HG02870 (cell line): ENCODE results near the gene FANCF.

Experiments
- ATAC-seq: cut with Tn5 transposase; IDR thresholded peaks from one replicate; pipeline ENCODE4 v1.9.1; 2021; ENCODE audit warnings: mild to moderate bottlenecking, moderate library complexity; ENCODE audit not compliant: unreplicated experiment

The FANCF gene

DNA sequence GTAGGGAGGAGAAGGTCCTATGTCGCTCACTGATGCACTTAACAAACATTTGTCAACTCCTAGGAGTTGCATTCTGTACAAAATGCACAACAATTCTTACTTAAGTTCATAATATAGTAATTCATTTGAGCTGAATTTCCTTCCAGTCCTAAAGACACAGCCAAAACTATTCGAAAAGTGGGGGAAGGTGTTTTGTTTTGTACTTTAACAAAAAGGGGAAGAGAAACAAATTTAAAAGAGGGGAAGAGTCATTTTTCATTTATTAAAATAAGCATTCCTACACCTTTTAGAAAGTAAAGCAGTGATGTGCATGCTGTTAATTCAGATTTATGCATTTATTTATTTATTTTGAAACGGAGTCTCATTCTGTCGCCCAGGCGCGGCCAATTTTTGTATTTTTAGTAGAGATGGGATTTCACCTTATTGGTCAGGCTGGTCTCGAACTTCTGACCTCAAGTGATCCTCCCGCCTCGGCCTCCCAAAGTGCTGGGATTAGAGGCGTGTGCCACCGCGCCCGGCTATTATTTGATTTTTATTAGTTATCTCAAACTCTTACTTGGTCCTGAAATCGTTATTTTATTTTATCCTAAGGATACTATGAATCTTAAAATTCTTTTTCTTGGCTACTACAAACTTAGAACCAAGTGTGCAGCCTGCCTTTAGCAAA lies 1.1 kb upstream of the FANCF start:
- ATAC-seq: no peak

DNA sequence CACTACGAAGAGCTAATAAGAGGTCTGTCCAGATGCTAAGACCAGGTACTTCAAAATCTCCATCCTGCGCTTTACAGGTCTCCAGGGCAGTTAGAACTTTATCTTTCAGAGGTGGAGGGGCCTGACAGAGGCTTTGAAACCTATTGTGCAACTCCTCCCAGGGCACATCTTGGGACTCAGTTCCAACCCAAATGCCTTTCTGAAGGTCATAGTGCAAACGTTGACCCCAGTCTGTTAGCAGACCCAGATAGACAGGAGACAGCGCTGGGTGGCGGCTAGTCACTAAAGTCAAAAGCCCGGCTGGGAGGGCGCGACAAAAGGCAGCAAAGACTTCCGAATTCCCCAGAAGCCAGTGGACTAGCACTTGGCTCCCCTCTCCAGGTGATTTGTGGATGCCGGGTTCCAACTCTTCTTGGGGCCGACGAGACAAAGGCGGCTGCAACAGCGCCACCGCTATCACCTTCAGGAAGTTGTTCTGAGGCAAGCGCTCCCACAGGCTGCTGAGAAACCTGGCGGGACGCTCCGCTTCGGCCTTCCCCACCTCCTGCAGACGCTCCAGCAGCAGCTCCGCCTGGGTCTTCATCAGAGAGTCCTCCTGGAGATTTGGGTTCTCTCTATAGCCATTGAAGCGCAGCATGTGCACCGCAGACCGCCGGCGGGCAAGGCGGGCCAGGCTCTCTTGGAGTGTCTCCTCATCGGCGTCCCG lies 728 bp downstream of the FANCF start:
- ATAC-seq: peak; percentile 49

DNA sequence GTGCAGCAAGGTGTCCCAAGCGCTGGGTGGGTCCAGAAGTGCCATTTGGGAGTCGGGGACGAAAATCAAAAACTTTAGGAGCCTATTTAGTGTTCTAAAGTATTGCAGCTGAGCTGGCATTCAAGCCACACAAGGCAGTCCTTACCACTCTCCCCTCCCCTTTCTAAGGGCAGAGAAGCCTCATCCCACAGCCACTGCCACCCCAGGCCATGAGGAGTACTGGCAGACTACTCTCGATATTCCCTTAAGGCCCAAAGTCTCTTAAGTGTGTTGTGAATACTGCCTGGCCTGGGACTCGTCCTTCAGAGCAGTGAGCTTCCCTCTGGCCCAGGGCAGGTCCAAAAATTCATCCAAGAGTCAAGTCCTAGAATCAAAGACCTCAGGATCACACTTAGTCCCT lies 7.8 kb downstream of the FANCF start:
- ATAC-seq: no peak

DNA sequence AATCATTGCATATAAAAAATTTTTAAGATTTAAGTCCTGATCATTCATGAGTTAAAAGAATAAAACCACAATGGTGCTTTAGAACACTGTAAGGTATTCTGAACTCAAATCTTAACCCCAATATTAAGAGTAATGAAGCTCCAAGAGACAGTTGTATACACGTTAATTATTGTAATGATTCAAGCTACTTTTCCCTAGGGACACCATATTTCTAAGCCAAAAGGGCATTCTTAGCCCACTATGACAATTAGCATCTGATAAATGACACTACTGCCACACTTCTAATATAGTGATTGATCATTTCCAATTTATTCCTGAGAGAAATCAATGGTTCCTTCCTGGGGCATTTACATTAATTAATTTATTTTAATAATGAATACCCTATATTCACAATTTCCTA lies 21.7 kb downstream of the FANCF start:
- ATAC-seq: no peak

DNA sequence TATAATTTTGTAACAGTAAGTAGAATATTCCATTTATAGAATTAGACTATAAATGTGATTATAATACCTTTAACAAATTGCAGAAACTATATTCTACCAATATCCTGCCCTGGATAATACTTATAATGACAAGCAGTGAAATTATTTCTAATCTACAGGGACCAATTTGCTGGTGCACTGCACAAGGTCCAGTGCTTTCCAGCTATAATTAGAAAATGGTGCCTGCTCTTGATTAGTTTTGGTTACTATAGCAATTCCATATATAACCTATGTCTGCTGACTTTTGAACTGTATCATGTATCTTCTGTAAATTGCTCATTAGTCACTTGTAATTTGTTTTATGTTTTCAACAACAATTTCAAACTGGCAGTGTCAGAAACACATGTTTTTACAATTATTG lies 23.1 kb downstream of the FANCF start:
- no peak for ATAC-seq

DNA sequence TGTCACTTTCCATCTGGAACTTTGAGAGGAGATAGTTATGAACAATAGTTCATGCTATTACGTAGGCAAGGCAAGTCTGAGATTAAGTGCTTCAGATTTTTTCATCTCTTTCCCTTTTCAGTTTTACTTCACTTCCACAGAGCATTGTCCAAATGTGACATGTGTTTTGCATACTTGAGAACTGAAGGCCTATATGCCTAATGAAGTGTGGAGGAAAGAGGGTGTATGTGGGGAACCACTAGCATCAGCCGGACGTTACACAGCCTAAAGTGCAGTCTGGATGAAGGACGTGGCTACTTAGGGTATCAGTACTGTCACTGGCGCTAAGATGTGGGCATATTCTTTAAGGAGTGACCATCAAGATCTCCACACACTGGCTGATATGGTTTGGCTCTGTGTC lies 26.2 kb downstream of the FANCF start:
- no peak for ATAC-seq

DNA sequence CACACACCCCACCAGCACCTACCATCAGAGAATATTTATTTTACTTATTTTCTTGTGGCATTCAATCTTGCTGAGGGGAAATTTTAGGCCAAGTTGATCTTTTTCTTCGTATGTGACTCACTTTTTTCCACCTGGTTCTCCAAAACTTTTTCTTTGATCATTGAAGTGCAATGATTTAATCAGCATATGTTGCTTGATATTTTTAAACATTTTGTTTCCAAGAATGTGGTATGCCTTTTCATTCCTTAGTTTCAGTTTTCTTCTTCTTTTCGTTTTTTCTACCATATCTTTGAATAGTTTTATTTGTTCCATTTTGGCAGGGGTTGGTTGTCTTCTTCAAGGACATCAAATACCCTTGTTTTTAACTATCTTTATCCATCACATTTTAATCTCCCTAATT lies 28.6 kb downstream of the FANCF start:
- no peak for ATAC-seq

DNA sequence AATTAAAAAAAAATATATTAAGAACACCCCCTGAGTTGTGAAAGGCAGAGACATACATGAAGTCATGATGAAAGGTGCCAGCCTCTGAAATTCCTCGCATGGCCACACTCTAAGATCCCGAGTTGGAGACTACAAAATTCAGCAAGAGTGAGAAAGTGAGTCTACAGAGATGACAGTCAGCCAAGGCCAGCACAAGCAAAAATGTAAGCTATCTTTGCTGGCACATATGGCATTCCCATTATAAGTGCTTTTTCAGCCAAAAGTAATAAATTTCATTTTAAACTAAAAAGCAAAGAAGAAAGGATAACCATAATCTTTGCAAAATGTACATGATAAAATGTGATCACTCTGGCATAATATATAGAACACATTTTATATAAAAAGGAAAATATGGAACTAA lies 40.6 kb downstream of the FANCF start:
- no peak for ATAC-seq

DNA sequence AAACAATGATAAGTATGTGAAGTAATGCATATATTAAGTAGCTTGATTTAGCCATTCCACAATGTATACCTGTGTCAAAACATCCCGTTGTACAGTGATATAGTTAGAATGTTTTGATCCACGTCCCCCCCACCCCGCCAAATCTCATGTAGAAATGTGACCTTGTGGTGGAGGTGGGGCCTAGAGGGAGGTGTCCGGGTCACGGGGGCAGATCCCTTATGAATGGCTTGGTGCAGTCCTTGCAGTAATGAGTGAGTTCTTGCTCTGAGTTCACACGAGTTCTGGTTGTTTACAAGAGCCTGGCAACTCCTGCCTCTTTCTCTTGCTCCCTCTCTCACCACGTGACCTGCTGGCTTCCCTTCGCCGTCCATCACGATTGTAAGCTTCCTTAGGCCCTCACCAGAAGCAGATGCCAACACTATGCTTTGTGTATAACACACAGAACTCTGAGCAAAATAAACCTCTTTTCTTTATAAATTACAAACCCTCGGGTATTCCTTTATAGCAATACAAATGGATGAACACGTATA lies 41.6 kb downstream of the FANCF start:
- no peak for ATAC-seq

DNA sequence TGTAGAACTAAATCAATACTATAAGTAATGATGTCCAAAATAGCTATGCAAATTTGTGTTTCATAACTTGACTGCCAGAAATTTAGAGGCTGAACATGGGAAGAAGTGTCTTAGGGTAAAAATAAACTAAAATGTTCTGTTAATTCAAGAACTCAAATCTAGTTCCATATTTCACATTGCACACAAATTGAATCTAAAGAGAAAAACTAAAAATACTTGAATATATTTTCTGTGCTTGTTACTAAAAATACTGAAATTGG lies 43.5 kb downstream of the FANCF start:
- ATAC-seq: peak; percentile 51

DNA sequence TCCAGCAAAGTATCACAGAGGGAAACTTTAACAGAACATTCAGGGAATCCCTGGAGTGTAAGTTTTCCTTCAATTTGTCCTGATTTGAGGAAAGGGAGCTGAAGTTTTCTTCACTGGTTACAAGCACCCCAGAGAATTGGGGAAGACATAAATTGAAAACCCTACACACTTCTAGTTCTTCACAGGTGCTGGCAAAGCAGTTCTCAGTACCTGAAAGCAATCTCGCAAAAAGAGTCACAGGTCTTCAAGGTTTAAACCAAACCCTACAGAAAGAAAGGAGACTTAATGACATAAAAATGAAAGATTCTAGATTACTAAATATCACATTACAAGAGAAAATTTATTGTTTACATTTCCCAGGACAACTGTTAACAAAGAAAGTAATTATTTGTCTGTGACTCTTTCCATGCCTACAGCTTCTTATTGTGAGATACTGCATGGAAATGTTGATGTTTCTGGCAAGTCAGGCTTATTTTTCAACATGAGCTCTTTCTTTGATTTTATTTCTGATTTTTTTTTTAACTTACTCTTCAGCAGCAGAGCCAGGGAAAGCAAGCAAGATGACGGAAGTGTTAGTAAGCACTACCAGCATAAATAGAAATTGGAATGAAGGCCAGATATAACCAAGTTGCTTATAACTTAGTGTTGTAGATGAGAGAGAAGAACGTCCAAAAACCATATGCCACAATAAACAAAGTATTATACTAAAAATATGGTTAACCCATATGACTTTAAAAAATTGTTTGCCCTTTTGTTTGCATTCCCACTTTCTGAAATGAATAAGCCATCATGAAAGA lies 44.1 kb downstream of the FANCF start:
- peak; percentile 31 for ATAC-seq

DNA sequence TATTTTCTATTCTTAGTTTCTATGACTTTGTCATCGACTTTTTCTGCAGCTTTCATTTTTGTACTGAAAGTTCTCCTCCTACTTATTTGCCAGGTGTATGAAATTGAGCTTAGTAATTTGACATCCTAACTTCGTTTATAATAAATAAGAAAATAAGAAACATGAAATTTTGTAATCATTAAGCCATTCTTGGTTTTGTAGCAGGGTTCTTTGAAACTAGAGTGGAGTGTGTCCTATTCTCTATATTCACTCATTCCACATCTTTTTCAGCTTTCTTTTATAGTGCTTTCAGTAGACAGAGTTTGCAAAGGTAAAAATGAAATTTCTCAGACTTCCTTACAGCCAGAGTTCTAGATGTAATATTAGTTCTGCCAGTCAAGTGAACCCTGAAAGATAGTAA lies 47.8 kb downstream of the FANCF start:
- ATAC-seq: peak; percentile 44
